NCI-H1694 treated with DMSO at 0.1 percent for 48 hours (cell line): Measurements from ENCODE around the gene GUCY1B1.
"Not testable (repeated sequence)": the region's sequence is repeated elsewhere in the genome, so short reads cannot be mapped to it uniquely, and the experiment has no call there.

ENCODE experiments used
- DNase-seq: peaks from one replicate; lab custom pipeline; 2025; lab: John Stamatoyannopoulos, UW

The GUCY1B1 gene

GRCh38 chr4:155761916-155762315, 3.1 kb downstream of the GUCY1B1 start:
- DNase-seq, result no peak

- DNase-seq, result no peak
These were observed 3.5 kb downstream of the GUCY1B1 start for GRCh38 chr4:155762334-155762733.

DNA sequence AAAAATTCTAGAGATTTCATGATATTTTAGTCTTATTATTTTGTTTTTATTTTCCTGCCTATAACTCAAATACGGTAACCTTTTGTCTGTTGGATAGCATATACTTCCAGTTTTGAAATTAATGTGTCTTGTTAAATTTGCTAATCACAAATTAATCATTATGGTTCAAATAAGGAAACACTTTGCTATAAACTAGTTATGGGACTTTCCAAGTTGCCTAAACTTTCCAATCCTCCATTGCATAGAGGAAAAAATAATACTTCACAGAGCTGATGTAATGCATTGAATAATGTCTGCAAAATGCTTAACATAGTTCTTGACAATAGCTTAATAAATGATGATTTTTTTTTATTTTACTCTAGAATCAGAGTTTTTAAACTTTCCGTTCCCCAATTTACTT, 4.7 kb downstream of the GUCY1B1 start:
- DNase-seq, result no peak

DNA sequence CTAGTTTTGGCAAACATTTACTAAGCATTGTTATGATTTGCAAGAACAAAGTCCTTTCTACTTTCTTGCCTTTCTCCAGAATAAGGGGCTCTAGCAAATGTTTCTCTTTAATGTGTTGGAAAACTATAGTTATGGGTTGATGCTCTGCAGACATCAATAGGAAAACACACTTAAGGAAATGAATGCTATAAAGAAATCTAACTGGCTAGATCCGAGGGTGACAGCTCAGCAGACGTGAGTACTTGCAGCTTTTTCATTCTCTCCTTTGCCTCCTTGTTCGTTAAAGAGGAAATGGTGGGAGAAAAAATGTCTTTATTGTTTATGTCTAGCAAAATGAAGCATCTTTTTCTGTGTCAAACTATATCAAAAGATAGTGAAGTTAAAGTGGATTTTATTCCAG, 6.3 kb downstream of the GUCY1B1 start:
- no peak for DNase-seq

GRCh38 chr4:155766622-155767021, 7.8 kb downstream of the GUCY1B1 start:
- no peak for DNase-seq

- no peak for DNase-seq
These were observed 9.5 kb downstream of the GUCY1B1 start for GRCh38 chr4:155768370-155768769.

- DNase-seq, result no peak
These were observed 10.3 kb downstream of the GUCY1B1 start for GRCh38 chr4:155769090-155769489.

DNA sequence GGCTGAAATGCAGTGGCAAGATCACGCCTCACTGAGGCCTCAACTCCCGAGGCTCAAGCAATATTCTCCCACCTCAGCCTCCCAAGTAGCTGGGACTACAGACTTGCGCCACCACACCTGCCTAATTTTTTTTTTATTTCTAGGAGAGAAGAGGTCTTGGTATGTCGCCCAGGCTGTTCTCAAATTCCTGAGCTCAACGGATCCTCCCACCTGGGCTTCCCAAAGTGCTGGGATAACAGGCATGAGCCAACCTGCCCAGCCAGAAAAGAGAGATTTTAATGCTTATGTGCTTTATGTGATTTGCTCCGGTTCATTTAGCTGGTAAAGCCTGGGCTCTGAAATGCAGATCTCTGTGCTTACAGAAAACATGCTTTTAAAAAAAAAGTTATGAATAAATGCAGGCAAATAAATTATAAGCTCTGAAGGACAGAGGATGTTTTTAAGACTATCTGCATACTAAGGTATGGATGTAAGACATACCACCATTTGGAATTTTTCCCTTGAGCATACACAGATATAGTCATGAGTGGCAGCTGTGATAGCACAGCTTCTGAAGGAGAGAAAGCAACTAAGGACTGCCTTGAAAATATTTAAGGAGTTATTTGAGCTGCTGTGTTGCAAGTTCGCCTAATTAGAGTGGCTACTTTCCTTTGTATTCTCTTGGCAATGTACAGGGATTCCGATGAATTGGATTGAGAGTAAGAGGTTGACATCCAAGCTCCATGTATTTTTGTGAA, 13.8 kb downstream of the GUCY1B1 start:
- no peak for DNase-seq

- DNase-seq, result no peak
These were observed 14.5 kb downstream of the GUCY1B1 start for GRCh38 chr4:155773196-155773800.

DNA sequence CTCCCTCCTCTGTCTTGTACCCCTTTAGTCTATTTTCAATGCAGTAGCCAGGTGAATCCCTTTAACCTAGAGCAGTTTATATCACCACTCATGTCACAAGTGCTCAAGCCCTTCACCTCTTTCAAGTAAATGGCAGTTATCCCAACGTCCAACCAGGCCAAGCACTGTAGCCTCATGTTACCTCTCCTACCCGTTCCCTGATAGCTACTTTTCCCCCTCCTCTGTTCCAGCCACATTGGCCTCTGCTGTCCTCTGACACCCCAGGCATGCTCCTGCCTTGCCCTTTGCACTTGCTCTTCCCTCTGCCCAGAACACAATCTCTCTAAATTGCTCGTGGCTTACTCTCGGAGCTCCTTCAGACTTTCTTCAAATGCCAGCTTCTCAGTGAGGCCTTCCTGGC, 15.2 kb downstream of the GUCY1B1 start:
- no peak for DNase-seq

DNA sequence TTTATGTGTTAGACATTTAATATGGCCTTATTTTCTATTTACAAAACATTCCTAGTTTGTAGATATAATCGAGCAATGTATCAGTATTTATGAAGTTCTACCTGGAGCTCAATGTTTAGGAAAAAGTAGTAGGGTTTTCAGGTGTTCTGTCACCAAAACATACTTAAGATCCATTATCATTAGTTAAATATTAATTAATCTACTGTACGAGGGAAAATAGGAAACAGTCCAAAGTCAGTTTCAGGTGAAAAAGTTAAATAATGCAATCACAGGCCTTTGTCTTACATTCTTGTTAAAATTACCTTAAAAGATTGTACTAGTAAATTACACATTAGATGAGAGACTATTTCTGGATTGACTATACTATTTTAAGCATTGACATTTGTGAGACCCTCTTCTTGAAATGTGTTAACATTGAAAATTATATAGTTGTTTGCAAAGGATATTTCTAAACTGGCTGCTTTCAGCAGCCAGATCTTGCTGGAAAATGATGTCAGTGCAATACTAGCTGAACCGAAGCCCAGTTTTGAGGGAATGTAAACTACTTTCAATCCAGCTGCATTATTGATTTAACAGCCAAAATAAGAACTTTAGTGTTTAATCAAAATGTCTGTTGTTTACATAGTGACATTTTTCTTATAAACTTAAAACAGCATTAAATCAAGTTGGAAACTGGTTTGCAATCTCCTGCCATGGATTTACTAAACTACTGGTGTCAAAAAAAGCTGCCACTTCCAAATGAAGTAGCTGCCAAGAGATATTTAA, 19.3 kb downstream of the GUCY1B1 start:
- no peak for DNase-seq

DNA sequence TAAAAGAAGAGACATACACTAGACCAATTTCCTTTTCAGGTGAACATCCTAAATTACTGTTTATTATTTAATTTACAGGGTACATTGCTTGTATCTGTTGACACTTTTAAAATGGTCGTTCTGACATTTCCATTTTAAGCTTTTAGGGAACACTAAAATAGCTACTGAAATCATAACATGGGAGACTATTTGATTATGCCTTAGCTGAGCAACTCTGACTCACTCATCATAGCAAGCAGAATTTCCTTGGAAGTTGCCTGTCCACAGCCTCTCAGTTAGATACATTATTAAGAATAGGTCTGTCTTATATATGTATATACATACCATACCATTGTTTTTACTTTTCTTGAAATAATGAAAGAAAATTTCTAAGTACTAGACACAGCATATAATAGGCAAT, 22.0 kb downstream of the GUCY1B1 start:
- no peak for DNase-seq

DNA sequence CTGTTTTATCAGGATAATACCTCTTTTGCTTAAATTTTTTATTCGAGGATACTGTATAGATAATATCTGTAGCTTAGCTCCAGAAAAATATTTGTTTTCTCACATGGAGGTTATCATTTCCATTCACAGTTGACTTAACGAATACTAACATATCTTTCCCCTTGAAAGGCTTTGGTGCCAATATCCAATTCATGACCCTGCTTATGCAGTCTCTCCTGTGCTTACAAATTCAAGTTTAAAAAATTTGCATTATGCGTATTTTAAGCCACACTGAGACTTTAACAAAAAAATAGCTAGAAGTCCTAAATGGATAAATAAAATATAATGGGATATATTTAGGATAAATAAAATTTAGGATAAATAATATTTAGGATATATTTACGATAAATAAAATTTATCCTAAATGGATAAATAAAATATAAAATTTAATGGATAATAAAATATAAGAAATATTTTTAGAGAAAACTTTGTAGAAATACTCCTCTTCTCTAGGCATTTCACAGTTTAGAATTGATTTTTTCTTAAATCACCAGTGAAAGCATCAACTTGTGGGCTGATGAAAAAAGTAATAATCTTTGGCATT, 22.5 kb downstream of the GUCY1B1 start:
- no peak for DNase-seq

DNA sequence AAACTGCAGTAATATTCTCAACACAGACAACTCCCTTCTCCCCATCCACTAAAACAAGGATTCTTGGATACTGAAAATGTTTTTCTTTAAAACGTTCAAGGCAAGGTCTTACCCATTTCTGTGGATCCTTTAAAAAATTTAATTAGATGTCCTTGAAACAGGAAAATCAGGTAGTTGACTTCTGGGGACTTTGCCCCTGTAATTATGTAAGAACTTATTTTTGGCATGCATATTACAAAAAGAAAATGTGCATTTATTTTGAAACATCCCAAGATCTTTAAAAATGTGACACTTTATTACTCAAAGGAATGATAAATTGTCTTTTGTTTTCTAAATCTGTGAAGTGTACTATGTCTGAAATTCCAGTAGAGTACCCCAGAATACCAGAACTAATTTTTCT, 25.8 kb downstream of the GUCY1B1 start:
- DNase-seq, result no peak

- no peak for DNase-seq
These were observed 27.0 kb downstream of the GUCY1B1 start for GRCh38 chr4:155785828-155786227.

DNA sequence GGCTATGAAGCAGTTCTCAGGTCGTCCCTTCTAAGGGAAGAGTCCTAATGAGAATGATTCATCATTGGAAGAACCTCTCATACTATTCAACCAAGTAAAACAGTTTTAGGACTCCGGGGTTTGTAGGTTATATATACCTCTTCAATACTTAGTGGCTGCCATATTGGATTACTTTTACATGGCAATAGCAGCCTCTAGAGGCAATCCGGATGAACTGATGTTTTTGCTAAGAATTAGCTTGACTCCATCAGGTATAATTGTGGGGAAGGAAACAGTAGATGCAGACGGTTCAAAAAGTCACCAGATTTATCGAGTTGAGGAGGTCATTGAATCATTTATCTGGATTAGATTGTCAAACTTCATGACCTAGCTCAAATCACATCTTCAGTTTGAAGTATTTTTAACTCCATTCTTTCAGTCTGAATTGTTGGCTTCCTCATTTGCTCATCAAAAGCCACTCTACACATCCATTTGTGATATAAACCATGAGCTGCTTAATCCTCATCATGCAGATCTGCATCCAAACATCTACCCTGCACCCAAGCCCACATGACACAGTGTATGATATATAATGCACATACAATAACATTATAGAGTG, 28.4 kb downstream of the GUCY1B1 start:
- DNase-seq, result peak; percentile 29

- no peak for DNase-seq
These were observed 30.6 kb downstream of the GUCY1B1 start for GRCh38 chr4:155789391-155789790.

GRCh38 chr4:155789982-155790381, 31.2 kb downstream of the GUCY1B1 start:
- no peak for DNase-seq

DNA sequence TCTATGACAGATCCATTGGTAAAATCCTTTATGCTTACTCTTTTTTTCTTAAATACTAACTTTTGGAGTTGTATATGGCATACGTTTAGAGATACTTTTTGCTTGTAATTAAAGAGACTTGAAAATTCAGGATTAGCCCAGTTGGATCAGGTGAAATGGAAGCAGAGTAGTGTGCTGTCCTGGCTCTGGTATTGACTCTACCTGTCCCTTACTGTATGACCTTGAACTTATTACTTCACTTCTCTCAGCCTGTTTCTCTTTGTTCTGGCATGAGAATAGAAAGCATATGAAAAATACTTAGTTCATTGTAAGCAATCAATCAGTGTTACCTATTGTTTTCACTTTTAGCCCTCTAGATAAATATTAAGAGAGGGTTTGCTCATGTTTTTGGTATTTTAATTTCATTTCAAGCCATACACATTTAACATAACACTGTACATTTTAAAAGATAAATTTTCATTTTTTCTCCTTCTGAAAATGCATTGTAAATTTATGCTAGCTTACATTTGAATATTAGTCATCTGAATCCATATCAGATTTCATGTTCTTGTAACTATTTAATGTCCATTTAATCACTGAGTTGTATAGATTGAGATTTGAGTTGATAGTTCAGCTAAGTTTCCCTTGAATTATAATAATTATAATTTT, 35.9 kb downstream of the GUCY1B1 start:
- no peak for DNase-seq

- DNase-seq, result no peak
These were observed 37.2 kb downstream of the GUCY1B1 start for GRCh38 chr4:155795991-155796390.

DNA sequence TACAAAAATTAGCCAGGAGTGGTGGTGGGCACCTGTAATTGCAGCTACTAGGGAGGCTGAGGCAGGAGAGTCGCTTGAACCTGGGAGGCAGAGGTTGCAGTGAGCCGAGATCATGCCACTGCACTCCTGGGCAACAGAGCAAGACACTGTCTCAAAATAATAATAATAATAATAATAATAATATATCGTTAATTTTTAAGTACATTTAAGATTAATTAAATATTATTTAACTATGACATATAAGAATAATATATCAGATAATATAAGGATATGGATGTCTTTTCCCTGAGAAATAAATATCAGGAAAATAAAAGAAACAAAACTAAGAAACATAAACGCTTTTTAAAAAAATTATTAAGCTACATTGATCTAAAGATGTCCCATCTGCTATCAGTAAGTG, 38.8 kb downstream of the GUCY1B1 start:
- not testable (repeated sequence) for DNase-seq
